Stimulated activated effector memory CD8-positive, alpha-beta T cell treated with anti-CD3 and anti-CD28 coated beads, Interleukin-12 subunit alpha, Interleukin-12 subunit beta, amount 100 ng/mL, for 72 hours (primary cell): ENCODE data around the gene LARP4.
"Not testable (repeated sequence)": the region's sequence is repeated elsewhere in the genome, so short reads cannot be mapped to it uniquely, and the experiment has no call there.

Experiments used
- ATAC-seq: fragments of 150-1000 bp; cut with Tn5 transposase; 2 replicates; pipeline ENCODE4 v1.10.0; 2021
- DNase-seq, 2 donors: peaks; one replicate each; pipeline ENCODE4 v3.0.0; 2021 to 2022; ENCODE audit warnings: low spot score in 2 of 2
- H3K27ac Mint-ChIP-seq: one replicate; pipeline ENCODE4 v1.8.0; 2022; ENCODE audit warnings: mild to moderate bottlenecking, mixed read lengths
- H3K36me3 Mint-ChIP-seq: one replicate; pipeline ENCODE4 v1.8.0; 2022; ENCODE audit warnings: mild to moderate bottlenecking, mixed read lengths
- H3K4me1 Mint-ChIP-seq: one replicate; pipeline ENCODE4 v1.8.0; 2022; ENCODE audit warnings: mixed read lengths
- H3K4me3 Mint-ChIP-seq: one replicate; pipeline ENCODE4 v1.8.0; 2022; ENCODE audit warnings: mild to moderate bottlenecking, mixed read lengths
- H3K9me3 Mint-ChIP-seq: one replicate; pipeline ENCODE4 v1.8.0; 2022; ENCODE audit warnings: mixed read lengths

LARP4 gene

DNA sequence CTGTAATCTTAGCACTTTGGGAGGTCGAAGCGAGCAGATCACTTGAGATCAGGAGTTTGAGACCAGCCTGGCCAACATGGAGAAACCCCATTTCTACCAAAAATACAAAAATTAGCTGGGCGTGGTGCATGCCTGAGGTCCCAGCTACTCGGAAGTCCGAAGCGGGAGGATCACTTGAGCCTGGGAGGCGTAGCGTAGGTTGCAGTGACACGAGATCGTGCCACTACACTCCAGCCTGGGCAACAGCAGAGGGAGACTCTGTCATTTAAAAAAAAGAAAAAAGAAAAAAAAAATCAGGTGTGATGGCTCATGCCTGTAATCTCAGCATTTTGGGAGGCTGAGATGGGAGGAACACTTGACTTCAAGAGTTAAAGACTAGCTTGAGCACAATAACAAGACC is 11.9 kb upstream of the LARP4 start:
- H3K36me3 Mint-ChIP-seq, H3K27ac Mint-ChIP-seq, ATAC-seq, H3K9me3 Mint-ChIP-seq, H3K4me3 Mint-ChIP-seq, DNase-seq, H3K4me1 Mint-ChIP-seq: not testable (repeated sequence)

GRCh38 chr12:50390316-50390741 is 10.4 kb upstream of the LARP4 start:
- no peaks in the 10 kb centered on the region for H3K4me1 Mint-ChIP-seq
- no peaks in the 10 kb centered on the region for H3K9me3 Mint-ChIP-seq
- H3K4me3 Mint-ChIP-seq, result no peak overlapping the region
- H3K27ac Mint-ChIP-seq, result no peak overlapping the region
- ATAC-seq, result no peak
- DNase-seq, result no peak
- no peaks in the 10 kb centered on the region for H3K36me3 Mint-ChIP-seq

DNA sequence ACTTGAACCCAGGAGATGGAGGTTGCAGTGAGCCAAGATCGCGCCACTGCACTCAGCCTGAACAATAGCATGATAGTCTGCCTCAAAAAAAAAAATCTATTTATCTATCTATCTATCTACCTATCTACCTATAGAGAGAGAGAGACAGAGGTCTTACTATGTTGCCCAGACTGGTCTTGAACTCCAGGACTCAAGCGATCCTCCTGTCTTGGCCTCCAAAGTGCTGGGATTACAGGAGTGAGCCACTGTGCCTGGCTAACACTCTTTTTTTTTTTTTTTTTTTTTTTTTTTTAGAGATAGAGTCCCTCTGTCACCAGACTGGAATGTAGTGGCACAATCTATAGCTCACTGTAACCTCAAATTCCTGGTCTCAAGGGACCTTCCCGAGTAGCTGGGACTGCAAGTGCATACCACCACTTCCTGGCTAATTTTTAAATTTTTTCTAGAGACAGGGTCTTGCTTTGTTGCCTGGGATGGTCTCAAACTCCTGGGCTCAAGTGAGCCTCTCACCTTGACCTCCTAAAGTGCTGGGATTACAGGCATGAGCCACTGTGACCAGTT is 6.1 kb upstream of the LARP4 start:
- no peaks in the 10 kb centered on the region for H3K36me3 Mint-ChIP-seq
- H3K4me1 Mint-ChIP-seq, result no peaks in the 10 kb centered on the region
- no peak overlapping the region for H3K27ac Mint-ChIP-seq
- ATAC-seq (no peak), DNase-seq (no peak)
- no peaks in the 10 kb centered on the region for H3K9me3 Mint-ChIP-seq
- no peak overlapping the region for H3K4me3 Mint-ChIP-seq

DNA sequence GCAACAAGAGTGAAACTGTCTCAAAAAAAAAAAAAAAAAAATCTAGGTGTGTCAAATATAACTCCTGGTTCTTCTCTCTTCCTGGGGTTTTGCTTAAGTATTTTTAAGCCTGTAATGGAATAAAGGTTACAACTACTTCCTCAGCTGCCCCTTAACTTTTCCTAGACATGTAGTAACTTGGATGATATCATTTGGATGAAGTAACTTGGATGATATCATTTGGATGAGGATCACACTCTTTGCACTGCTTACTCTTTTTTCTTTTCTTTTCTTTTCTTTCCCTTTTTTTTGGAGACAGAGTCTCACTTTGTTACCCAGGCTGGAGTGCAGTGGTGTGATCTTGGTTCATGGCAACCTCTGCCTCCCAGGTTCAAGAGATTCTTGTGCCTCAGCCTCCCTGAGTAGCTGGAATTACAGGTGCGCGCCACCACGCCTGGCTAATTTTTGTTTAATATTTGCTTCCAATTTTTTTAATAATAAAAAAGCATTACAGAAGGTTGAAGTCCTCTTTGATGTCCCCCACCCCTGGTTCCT is 3.5 kb upstream of the LARP4 start:
- DNase-seq (no peak), ATAC-seq (no peak)
- Mint-ChIP-seq H3K36me3 (peaks cover 7% of the 10 kb centered on the region), H3K9me3 (no peaks in the 10 kb centered on the region), H3K4me1 (peaks cover 12% of the 10 kb centered on the region), H3K4me3 (no peak overlapping the region), H3K27ac (no peak overlapping the region)

GRCh38 chr12:50398931-50399330 is 1.8 kb upstream of the LARP4 start:
- Mint-ChIP-seq H3K27ac (no peak overlapping the region), H3K36me3 (peaks cover 7% of the 10 kb centered on the region), H3K4me3 (peak overlapping the region; percentile 7), H3K9me3 (no peaks in the 10 kb centered on the region), H3K4me1 (peaks cover 22% of the 10 kb centered on the region)
- ATAC-seq, result no peak
- DNase-seq, result no peak

GRCh38 chr12:50400104-50400637 is 514 bp upstream of the LARP4 start:
- H3K9me3 Mint-ChIP-seq, result no peaks in the 10 kb centered on the region
- peaks cover 10% of the 10 kb centered on the region for H3K36me3 Mint-ChIP-seq
- peaks cover 22% of the 10 kb centered on the region for H3K4me1 Mint-ChIP-seq
- no peak for DNase-seq
- ATAC-seq, result no peak
- H3K4me3 Mint-ChIP-seq, result peak overlapping the region; percentile 100
- peak overlapping the region; percentile 97 for H3K27ac Mint-ChIP-seq

- peaks cover 22% of the 10 kb centered on the region for H3K4me1 Mint-ChIP-seq
- H3K36me3 Mint-ChIP-seq, result peaks cover 16% of the 10 kb centered on the region
- no peaks in the 10 kb centered on the region for H3K9me3 Mint-ChIP-seq
- DNase-seq (no peak), ATAC-seq (peak; percentile 3)
- peak overlapping the region; percentile 100 for H3K4me3 Mint-ChIP-seq
- H3K27ac Mint-ChIP-seq, result peak overlapping the region; percentile 97
Measured at GRCh38 chr12:50401500-50402081, 906 bp downstream of the LARP4 start.

GRCh38 chr12:50402264-50403000 is 1.7 kb downstream of the LARP4 start:
- peaks cover 18% of the 10 kb centered on the region for H3K36me3 Mint-ChIP-seq
- peak overlapping the region; percentile 100 for H3K4me3 Mint-ChIP-seq
- no peak for DNase-seq
- H3K4me1 Mint-ChIP-seq, result peaks cover 22% of the 10 kb centered on the region
- H3K9me3 Mint-ChIP-seq, result no peaks in the 10 kb centered on the region
- H3K27ac Mint-ChIP-seq, result peak overlapping the region; percentile 97
- no peak for ATAC-seq

DNA sequence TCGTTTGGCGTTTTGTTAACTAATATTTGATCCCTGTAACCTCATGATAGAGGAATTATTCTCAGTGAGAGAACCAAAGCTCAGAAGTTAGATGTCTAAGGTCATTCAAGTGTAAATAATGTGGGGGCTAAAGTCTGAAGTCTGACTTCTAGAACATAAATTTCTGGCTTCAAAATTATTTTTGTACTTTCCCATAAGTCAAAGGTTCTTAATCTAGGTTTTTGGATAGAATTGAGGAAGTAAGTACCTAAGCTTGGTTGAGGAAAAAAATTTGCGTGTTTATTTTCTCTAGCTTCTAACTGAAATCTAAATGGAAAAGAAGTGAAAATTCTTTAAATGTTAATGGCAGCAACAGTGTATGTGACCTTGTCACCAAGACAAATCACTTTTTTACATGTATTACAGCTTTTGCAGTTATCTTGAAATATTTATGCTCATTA is 2.3 kb downstream of the LARP4 start:
- peak overlapping the region; percentile 97 for H3K27ac Mint-ChIP-seq
- peaks cover 22% of the 10 kb centered on the region for H3K4me1 Mint-ChIP-seq

GRCh38 chr12:50404307-50404706 is 3.6 kb downstream of the LARP4 start:
- Mint-ChIP-seq H3K4me1 (peaks cover 22% of the 10 kb centered on the region), H3K4me3 (no peak overlapping the region), H3K27ac (no peak overlapping the region), H3K9me3 (no peaks in the 10 kb centered on the region), H3K36me3 (peaks cover 30% of the 10 kb centered on the region)
- ATAC-seq (no peak), DNase-seq (no peak)

More for the DNA sequence above, 2.3 kb downstream of the LARP4 start:
- peaks cover 24% of the 10 kb centered on the region for H3K36me3 Mint-ChIP-seq
- ATAC-seq (no peak), DNase-seq (no peak)
- H3K4me3 Mint-ChIP-seq, result peak overlapping the region; percentile 100
- no peaks in the 10 kb centered on the region for H3K9me3 Mint-ChIP-seq

DNA sequence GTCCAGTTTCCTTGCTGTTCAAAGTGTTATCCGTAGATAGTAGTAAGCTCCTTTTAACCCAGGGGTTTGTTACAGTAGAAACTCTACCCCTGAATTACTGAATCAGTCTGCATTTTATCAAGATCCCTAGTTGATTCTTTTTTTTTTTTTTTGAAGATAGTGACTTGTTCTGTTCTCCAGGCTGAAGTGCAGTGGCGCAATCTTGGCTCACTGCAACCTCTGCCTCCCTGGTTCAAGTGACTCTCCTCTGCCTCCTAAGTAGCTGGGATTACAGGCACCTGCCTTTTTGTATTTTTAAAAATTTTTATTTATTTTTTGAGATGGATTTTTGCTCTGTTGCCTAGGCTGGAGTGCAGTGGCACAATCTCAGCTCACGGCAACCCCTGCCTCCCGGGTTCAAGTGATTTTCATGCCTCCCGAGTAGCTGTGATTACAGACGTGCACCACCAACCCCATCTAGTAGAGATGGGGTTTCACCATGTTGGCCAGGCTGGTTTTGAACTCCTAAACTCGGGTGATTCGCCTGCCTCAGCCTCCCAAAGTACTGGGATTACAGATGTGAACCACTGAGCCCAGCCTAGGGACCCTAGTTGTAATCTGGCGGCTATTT is 10.5 kb downstream of the LARP4 start:
- H3K36me3 Mint-ChIP-seq, result peaks cover 32% of the 10 kb centered on the region
- H3K4me1 Mint-ChIP-seq, result peaks cover 13% of the 10 kb centered on the region
- H3K27ac Mint-ChIP-seq, result no peak overlapping the region
- no peaks in the 10 kb centered on the region for H3K9me3 Mint-ChIP-seq
- no peak for ATAC-seq
- H3K4me3 Mint-ChIP-seq, result no peak overlapping the region
- DNase-seq, result no peak

GRCh38 chr12:50415899-50416479 is 15.3 kb downstream of the LARP4 start:
- no peak for ATAC-seq
- Mint-ChIP-seq H3K27ac (peak overlapping the region; percentile 20), H3K4me3 (no peak overlapping the region), H3K4me1 (peaks cover 23% of the 10 kb centered on the region), H3K36me3 (peaks cover 45% of the 10 kb centered on the region), H3K9me3 (no peaks in the 10 kb centered on the region)
- DNase-seq, result no peak

DNA sequence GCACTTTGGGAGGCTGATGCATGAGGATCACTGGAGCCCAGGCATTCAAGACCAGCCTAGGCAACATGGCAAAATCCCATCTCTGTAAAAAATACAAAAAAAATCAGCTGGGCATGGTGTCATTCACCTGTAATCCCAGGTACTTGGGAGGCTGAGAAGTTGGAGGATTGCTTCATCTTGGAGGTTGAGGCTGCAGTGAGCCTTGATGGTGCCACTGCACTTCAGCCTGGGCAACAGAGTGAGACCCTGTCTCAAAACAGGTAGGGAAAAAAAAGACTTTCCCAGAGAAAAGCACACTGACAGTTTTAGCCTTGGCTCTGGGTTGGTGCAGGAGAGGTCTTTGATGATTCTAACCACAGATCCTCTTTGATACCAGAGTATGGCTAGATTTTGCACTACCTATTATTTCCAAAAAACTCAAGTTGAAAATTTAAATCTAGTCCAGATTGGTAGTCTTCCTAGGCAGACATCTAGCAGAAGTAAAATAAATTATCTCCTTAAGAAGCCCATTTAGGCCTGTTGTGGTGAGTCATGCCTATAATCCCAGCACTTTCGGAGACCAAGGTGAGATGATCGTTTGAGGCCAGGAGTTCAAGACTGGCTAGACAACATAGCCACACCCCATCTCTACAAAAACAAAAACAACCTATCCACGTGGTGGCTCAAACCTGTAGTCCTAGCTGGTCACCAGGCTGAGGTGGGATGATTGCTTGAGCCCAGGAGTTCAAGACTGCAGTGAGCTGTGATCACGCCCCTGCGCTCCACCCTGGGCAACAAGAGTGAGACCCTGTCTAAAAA is 18.6 kb downstream of the LARP4 start:
- Mint-ChIP-seq H3K36me3 (peaks cover 54% of the 10 kb centered on the region), H3K4me1 (peaks cover 12% of the 10 kb centered on the region), H3K4me3 (no peak overlapping the region), H3K27ac (no peak overlapping the region), H3K9me3 (no peaks in the 10 kb centered on the region)
- no peak for ATAC-seq
- DNase-seq, result no peak

DNA sequence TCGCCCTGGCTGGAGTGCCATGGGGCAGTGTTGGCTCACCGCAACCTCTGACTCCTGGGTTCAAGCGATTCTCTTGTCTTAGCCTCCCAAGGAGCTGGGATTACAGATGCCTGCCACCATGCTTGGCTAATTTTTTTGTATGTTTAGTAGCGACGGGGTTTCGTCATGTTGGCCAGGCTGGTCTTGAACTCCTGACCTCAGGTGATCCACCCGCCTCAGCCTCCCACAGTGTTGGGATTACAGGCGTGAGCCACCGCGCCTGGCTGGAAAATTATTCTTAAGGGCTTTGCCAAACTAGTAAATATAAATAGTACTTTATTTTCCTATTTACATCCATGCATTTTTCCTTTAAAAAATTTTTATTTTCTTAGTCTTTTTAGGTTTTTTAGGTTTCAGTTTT is 22.2 kb downstream of the LARP4 start:
- not testable (repeated sequence) for DNase-seq, H3K4me3 Mint-ChIP-seq, H3K9me3 Mint-ChIP-seq, ATAC-seq, H3K27ac Mint-ChIP-seq
- H3K4me1 Mint-ChIP-seq, result peaks cover 23% of the 10 kb centered on the region
- H3K36me3 Mint-ChIP-seq, result peaks cover 53% of the 10 kb centered on the region
